Neural progenitor cell (in vitro differentiated cells): ENCODE results near the gene MUL1.
"Not testable (repeated sequence)": the region's sequence is repeated elsewhere in the genome, so short reads cannot be mapped to it uniquely, and the experiment has no call there.

Experiments used
- EZH2phosphoT487 ChIP-seq: fragments of 200-600 bp; sonication (generic); IDR thresholded peaks from 2 replicates; pipeline ENCODE4 v1.6.1; 2017; ENCODE audit warnings: antibody characterized with exemption
- TF ChIP-seq, protein P1 (sequence below): fragments of 200-600 bp; sonication (generic); IDR thresholded peaks from 2 replicates; pipeline ENCODE4 v1.5.1; 2017; ENCODE audit warnings: antibody characterized with exemption, mild to moderate bottlenecking

DNA sequence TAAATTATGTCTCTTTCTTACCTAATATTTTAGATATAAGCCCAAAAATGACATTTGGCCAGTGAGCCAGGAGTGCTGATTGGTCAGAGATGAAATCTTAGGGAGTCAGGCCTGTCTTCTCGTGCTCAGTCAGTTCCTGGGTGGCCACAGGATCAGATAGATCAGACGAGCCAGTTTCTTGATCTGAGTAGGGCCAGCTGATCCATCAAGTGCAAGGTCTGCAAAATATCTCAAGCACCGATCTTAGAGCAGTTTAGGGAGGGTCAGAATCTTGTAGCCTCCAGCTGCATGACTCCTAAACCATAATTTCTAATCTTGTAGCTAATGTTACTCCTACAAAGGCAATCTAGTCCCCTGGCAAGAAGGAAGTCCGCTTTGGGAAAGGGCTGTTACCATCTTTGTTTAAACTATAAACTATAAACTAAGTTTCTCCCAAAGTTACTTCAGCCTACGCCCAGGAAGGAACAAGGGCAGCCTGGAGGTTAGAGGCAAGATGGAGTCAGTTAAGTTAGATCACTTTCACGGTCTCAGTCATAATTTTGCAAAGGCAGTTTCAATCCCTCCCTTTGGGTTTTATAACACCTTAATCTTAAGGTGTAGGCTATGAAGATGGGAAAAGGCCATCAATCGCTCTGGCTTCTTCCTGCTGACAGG, 11.8 kb upstream of the MUL1 start:
- TF ChIP-seq EZH2phosphoT487 = not testable (repeated sequence)
- TF ChIP-seq, protein P1, sequence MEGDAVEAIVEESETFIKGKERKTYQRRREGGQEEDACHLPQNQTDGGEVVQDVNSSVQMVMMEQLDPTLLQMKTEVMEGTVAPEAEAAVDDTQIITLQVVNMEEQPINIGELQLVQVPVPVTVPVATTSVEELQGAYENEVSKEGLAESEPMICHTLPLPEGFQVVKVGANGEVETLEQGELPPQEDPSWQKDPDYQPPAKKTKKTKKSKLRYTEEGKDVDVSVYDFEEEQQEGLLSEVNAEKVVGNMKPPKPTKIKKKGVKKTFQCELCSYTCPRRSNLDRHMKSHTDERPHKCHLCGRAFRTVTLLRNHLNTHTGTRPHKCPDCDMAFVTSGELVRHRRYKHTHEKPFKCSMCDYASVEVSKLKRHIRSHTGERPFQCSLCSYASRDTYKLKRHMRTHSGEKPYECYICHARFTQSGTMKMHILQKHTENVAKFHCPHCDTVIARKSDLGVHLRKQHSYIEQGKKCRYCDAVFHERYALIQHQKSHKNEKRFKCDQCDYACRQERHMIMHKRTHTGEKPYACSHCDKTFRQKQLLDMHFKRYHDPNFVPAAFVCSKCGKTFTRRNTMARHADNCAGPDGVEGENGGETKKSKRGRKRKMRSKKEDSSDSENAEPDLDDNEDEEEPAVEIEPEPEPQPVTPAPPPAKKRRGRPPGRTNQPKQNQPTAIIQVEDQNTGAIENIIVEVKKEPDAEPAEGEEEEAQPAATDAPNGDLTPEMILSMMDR = not testable (repeated sequence)
